Measurements from ENCODE around the gene ADO. TPM values are rescaled to one million over a fixed set of nuclear protein-coding genes. Genes with fewer than 3 reads are reported as not detected.

ADO gene
- total and polyA plus RNA-seq, 2 experiments from 2014 or later = 12.6 to 48.3 TPM

GRCh38 chr10:62829622-62830021 is 25.1 kb downstream of the ADO start:
- no peaks in the 10 kb centered on the region for H3F3A ChIP-seq (replicated peaks; ENCODE audit: low read depth)
- H3K4me2 ChIP-seq = no peak overlapping the region
- no peaks in the 10 kb centered on the region for H3K4me1 ChIP-seq (ENCODE audit: insufficient read depth)
- H3K27ac ChIP-seq (ENCODE audit: low read depth) = no peak overlapping the region
- H3K4me3 Mint-ChIP-seq = no peak overlapping the region
- H3K4me3 ChIP-seq = no peak overlapping the region
- peaks cover 6% of the 10 kb centered on the region; the same call in 2 of the 3 replicates for H3K9me3 Mint-ChIP-seq
- H3K27me3 Mint-ChIP-seq (ENCODE audit: insufficient read depth, low read depth, poor library complexity) = no peaks in the 10 kb centered on the region
- no peaks in the 10 kb centered on the region for H4K20me1 ChIP-seq (replicated peaks; ENCODE audit: insufficient read depth)
- H3K27ac Mint-ChIP-seq = no peak overlapping the region
- H2AFZ ChIP-seq = no peak overlapping the region
- H3K36me3 Mint-ChIP-seq (ENCODE audit: low read depth) = no peaks in the 10 kb centered on the region
- ATAC-seq = no peak
- TF ChIP-seq ZNF331 (CRISPR knock-in tag; IDR thresholded peaks at IDR 0.05; ENCODE audit: low read depth) = no peak
- TF ChIP-seq CREB1 (CRISPR knock-in tag; IDR thresholded peaks at IDR 0.05; ENCODE audit: low read depth) = no peak
- no peaks in the 10 kb centered on the region for H3K79me2 ChIP-seq (replicated peaks; ENCODE audit: insufficient read depth)
- H3K36me3 ChIP-seq (ENCODE audit: insufficient read depth) = no peaks in the 10 kb centered on the region; the same call in 1 of the 2 replicates
- no peaks in the 10 kb centered on the region for H3K9me2 ChIP-seq (ENCODE audit: insufficient read depth)
- DNase-seq (ENCODE audit: low spot score) = no peak
- H3K4me1 Mint-ChIP-seq = peaks cover 7% of the 10 kb centered on the region; the same call in 2 of the 3 replicates
- no peaks in the 10 kb centered on the region for H3K27me3 ChIP-seq (ENCODE audit: insufficient read depth)

GRCh38 chr10:62830679-62831078 is 26.2 kb downstream of the ADO start:
- Mint-ChIP-seq H3K36me3 (ENCODE audit: low read depth) (no peaks in the 10 kb centered on the region), H3K27ac (0 out of 2 replicates have a peak overlapping the region, but pooled peaks have one; percentile 45), H3K9me3 (peaks cover 6% of the 10 kb centered on the region; the same call in 2 of the 3 replicates), H3K4me3 (no peak overlapping the region), H3K4me1 (peaks cover 7% of the 10 kb centered on the region; the same call in 2 of the 3 replicates), H3K27me3 (ENCODE audit: insufficient read depth, low read depth, poor library complexity) (no peaks in the 10 kb centered on the region)
- no peaks in the 10 kb centered on the region for H3K4me1 ChIP-seq (ENCODE audit: insufficient read depth)
- no peaks in the 10 kb centered on the region for H3K27me3 ChIP-seq (ENCODE audit: insufficient read depth)
- DNase-seq (ENCODE audit: low spot score) (peak; percentile 14), ATAC-seq (peak; percentile 41; the same call in 2 of the 3 replicates)
- H3F3A ChIP-seq (replicated peaks; ENCODE audit: low read depth) = no peaks in the 10 kb centered on the region
- H3K9me2 ChIP-seq (ENCODE audit: insufficient read depth) = no peaks in the 10 kb centered on the region
- no peaks in the 10 kb centered on the region for H4K20me1 ChIP-seq (replicated peaks; ENCODE audit: insufficient read depth)
- H3K4me2 ChIP-seq = no peak overlapping the region
- no peak overlapping the region for H2AFZ ChIP-seq
- H3K36me3 ChIP-seq (ENCODE audit: insufficient read depth) = no peaks in the 10 kb centered on the region; the same call in 1 of the 2 replicates
- no peaks in the 10 kb centered on the region for H3K79me2 ChIP-seq (replicated peaks; ENCODE audit: insufficient read depth)
- H3K4me3 ChIP-seq = no peak overlapping the region
- H3K27ac ChIP-seq (ENCODE audit: low read depth) = no peak overlapping the region
- TF ChIP-seq ZNF462 (CRISPR knock-in tag; IDR thresholded peaks at IDR 0.05) (no peak), EZH2phosphoT487 (IDR thresholded peaks at IDR 0.05; ENCODE audit: unreplicated experiment) (no peak)

All from GM23338 (cell line).